GF-D8 (cell line): ENCODE data around the gene FOXD4.
"Not testable (repeated sequence)": the region's sequence is repeated elsewhere in the genome, so short reads cannot be mapped to it uniquely, and the experiment has no call there.

Source experiments
- DNase-seq: peaks from one replicate; lab custom pipeline; 2025; lab: John Stamatoyannopoulos, UW

The FOXD4 gene

DNA sequence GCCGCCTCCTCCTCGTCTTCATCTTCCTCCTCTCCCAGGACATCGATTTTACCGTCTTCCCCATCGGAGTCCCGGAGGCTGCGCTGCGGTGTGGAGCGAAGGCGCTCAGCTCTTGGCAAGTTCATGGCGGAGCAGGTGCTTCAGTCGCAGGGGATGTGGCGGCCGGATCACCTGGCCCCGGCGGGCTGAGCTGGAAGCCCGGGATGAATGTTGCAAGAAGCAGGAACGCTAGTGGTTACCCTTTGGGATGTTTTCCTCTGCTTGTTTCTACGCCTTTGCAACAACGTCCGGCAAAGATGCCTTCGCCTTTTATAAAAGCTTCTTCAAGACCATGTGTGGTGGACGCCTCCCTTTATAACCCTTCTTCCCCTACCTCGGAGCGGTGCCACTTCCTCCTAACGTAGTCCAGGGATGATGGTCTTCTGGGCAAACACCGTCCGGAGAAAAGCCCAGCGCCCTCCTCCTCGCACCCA is at the start of gene FOXD4:
TSS of gene FOXD4 (minus strand) at position 423 of the 473 bp plus-strand sequence. CDS start at position 125, 298 bp downstream.
- DNase-seq = not testable (repeated sequence)

DNA sequence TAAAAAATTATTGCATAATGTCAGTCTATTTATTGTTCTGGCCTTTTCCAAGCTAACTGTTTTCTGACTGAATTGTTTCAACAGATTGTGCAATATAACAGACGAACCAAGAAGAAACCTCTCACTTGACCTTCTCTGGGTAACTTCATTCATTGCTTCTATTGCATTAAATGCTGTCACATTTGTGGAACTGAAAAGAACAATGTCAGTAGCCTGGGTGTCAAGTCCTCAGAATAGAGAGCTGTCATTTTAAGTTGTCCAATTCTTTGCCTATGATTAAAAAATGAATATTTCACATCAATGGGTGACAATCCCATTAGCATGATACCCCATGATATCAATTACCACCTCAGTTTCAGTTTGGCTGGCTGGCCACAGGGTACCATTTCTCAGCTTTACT is 41.7 kb upstream of the FOXD4 start:
- DNase-seq = not testable (repeated sequence)

GRCh38 chr9:151173-151572 is 33.0 kb upstream of the FOXD4 start:
- DNase-seq = not testable (repeated sequence)

DNA sequence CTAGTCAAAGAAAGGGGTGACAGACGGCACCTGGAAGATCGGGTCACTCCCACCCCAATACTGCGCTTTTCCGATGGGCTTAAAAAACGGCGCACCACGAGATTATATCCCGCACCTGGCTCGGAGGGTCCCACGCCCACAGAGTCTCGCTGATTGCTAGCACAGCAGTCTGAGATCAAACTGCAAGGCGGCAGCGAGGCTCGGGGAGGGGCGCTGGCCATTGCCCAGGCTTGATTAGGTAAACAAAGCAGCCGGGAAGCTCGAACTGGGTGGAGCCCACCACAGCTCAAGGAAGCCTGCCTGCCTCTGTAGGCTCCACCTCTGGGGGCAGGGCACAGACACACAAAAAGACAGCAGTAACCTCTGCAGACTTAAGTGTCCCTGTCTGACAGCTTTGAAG is 21.7 kb upstream of the FOXD4 start:
- DNase-seq = not testable (repeated sequence)

GRCh38 chr9:117144-117994 is 848 bp downstream of the FOXD4 start:
- DNase-seq = not testable (repeated sequence)

- DNase-seq = not testable (repeated sequence)
These were observed 1.8 kb downstream of the FOXD4 start for GRCh38 chr9:116239-117077.

DNA sequence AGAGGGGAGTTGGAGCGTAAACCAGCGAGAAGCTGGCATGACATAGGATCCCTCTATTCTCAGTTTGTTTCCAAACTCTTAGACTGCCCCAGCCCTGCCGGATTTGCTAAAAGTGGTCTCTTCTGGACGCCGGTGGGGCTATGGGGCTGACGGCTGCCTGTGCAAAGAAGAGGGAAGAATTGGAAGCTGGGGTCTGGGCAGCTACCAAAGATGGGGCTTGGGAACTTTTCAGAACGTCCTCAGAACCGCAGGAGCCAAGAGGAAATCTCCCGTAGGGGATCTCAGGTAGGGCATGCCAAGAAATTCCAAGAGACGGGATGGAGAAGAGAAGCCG is 3.1 kb downstream of the FOXD4 start:
- DNase-seq = not testable (repeated sequence)

GRCh38 chr9:114267-115117 is 3.7 kb downstream of the FOXD4 start:
- not testable (repeated sequence) for DNase-seq

DNA sequence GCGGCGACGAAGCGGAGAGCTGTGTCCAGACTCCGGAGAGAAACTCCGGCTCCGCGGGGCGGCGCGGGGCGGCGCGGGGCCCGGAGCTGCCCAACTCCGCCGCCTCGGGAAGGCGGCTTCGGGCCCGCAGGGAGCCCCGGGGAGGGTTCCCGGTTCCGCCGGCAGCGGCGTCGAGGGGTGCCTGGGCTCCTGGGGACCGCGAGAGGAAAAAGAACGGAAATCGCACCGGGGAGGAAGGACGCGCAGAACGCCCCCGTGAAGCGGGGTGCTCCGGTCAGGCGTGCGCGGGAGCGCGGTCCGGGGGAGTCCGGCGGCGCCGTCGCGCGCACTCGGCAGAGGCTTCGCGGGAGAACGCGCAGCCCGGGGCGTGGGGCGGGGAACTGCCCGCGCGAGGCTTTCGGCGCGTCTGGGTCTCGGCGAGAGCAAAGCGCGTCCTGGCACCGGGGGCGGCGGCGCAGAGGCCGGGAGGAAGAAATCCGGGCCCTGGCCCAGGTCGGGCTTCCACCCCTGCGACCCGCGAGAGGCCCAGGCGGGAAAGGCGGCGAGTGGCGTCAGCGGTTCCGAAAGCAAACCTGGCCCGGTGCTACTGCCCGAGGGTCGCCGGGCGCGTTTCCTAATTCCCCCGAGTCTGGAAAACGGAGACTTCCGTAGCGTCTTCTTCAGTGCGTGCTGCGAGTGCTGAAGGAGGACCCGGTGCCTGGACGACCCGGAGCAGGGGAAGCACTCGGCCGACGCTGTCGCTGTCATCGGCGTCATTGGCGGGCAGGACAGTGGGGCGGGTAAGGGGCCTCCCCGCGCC is 4.5 kb downstream of the FOXD4 start:
- not testable (repeated sequence) for DNase-seq

- DNase-seq = not testable (repeated sequence)
These were observed 5.4 kb downstream of the FOXD4 start for GRCh38 chr9:112589-113467.

DNA sequence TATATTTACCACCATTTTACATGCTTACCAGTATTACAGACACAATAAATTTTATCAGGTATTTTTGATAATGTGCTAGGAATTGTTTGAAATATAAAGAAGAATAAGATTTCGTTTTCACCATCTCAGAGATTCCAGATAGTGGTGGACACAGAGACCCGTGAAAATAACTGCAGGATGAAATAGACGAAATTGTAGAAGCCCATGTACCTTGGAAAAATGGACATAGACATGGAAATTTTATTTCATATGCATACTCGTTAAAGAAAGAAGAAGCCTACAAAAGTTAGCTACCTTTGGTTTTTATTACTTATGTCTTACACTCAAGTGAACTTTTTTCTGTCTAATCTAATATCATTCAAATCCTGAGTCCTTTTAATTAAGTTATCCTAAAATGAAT is 7.5 kb downstream of the FOXD4 start:
- DNase-seq = not testable (repeated sequence)

DNA sequence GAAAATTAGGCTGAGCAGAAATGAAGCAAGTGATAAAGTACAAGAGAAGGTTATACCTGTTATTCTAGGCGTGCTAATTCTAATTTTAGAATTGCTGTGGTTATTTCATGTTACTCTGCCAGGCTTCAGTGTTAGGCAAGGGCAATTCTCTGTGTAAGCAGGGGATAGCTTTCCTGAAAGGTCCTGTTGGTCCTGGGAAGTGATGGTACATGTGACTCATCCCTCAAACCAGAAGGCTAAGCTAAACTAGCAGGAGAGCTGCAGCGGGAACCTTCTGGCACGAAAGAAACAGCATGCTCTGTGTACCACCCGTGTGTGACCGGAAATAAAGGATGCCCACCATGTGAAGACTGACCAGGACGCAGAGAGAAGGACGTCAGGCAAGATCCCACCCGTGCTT is 8.7 kb downstream of the FOXD4 start:
- DNase-seq = not testable (repeated sequence)

GRCh38 chr9:108742-109495 is 9.3 kb downstream of the FOXD4 start:
- DNase-seq = not testable (repeated sequence)

GRCh38 chr9:105991-106390 is 12.2 kb downstream of the FOXD4 start:
- not testable (repeated sequence) for DNase-seq

GRCh38 chr9:100430-100829 is 17.8 kb downstream of the FOXD4 start:
- not testable (repeated sequence) for DNase-seq

- DNase-seq = not testable (repeated sequence)
These were observed 18.4 kb downstream of the FOXD4 start for GRCh38 chr9:99867-100266.

DNA sequence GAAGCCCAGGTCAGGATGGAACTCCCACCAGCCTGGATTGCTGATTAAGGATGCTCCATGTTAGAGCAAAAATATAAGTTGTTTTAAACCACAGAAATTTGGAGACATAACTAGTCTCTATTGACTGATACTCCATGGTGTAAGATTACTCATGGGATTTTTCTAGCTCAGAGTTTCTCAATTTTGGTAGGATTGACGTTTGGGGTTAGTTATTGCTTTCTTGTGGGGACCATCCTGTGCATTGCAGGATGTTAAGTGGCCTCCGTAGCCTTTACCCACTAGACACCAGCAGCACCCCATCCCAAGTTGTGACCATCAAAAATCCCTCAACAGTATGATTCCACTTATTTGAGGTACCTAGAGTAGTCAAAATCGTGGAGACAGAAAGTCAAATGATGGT is 19.4 kb downstream of the FOXD4 start:
- DNase-seq = not testable (repeated sequence)

GRCh38 chr9:94992-95391 is 23.2 kb downstream of the FOXD4 start:
- not testable (repeated sequence) for DNase-seq

- DNase-seq = not testable (repeated sequence)
These were observed 23.9 kb downstream of the FOXD4 start for GRCh38 chr9:94323-94722.
